ENCODE measurements around the gene RILPL2. TPM values are rescaled to one million over a fixed set of nuclear protein-coding genes. Genes with fewer than 3 reads are reported as not detected.

RILPL2 gene
- total and polyA plus RNA-seq, 9 of the 15 experiments (the other 6 are each of a cell fraction or from before 2014, with no cell fraction given), result 0.61 to 5.8 (median 4.3) TPM

DNA sequence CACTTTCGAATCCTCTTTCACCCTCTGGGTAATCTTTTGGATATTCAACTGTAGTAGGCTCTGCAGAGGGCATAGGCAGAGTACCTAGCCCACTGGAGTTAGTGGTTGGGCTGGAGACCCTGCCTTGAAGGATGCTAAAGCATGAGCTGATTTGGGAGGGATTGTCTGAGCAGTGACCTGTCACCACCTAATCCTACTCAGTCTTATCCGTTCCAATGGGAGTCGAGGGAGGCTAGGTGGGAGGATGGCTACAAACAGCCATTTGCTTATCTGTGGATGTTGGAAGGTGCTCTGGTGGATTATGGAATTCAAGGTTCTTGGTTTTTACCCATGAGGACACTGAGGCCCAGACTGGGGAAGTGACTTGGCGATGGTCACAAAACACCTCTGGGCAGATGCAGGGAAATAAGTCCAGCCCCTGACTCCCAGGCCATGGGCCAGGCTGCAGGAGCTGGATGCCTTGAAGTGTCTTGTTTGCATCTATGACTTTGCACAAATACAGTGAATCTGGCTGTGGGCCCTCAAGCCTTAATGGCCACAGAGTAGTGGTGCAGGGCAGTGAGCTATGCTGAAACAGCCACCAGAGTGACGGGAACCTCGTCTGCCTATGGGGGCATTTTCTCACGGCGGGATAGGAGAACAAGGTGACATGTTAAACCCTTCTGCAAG, 48.8 kb downstream of the RILPL2 start (continued):
- TF ChIP-seq, protein P1, sequence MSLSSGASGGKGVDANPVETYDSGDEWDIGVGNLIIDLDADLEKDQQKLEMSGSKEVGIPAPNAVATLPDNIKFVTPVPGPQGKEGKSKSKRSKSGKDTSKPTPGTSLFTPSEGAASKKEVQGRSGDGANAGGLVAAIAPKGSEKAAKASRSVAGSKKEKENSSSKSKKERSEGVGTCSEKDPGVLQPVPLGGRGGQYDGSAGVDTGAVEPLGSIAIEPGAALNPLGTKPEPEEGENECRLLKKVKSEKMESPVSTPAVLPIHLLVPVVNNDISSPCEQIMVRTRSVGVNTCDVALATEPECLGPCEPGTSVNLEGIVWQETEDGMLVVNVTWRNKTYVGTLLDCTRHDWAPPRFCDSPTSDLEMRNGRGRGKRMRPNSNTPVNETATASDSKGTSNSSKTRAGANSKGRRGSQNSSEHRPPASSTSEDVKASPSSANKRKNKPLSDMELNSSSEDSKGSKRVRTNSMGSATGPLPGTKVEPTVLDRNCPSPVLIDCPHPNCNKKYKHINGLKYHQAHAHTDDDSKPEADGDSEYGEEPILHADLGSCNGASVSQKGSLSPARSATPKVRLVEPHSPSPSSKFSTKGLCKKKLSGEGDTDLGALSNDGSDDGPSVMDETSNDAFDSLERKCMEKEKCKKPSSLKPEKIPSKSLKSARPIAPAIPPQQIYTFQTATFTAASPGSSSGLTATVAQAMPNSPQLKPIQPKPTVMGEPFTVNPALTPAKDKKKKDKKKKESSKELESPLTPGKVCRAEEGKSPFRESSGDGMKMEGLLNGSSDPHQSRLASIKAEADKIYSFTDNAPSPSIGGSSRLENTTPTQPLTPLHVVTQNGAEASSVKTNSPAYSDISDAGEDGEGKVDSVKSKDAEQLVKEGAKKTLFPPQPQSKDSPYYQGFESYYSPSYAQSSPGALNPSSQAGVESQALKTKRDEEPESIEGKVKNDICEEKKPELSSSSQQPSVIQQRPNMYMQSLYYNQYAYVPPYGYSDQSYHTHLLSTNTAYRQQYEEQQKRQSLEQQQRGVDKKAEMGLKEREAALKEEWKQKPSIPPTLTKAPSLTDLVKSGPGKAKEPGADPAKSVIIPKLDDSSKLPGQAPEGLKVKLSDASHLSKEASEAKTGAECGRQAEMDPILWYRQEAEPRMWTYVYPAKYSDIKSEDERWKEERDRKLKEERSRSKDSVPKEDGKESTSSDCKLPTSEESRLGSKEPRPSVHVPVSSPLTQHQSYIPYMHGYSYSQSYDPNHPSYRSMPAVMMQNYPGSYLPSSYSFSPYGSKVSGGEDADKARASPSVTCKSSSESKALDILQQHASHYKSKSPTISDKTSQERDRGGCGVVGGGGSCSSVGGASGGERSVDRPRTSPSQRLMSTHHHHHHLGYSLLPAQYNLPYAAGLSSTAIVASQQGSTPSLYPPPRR (CRISPR knock-in tag; IDR thresholded peaks at IDR 0.05; ENCODE audit: borderline replicate concordance), result peak; percentile 84; the same call in 1 of the 2 replicates
- TF ChIP-seq BCOR (IDR thresholded peaks at IDR 0.05), result no peak
- no peak for TF ChIP-seq CHD2 (IDR thresholded peaks at IDR 0.05; ENCODE audit: low read depth, low read length)
- no peak for TF ChIP-seq HEY1 (CRISPR knock-in tag; IDR thresholded peaks at IDR 0.05; ENCODE audit: borderline replicate concordance)
- no peak for TF ChIP-seq RBM17 (IDR thresholded peaks at IDR 0.05; ENCODE audit: borderline replicate concordance, low read depth, low read length)
- TF ChIP-seq AFF4 (CRISPR knock-in tag; IDR thresholded peaks at IDR 0.05), result no peak
- TF ChIP-seq, protein P2, sequence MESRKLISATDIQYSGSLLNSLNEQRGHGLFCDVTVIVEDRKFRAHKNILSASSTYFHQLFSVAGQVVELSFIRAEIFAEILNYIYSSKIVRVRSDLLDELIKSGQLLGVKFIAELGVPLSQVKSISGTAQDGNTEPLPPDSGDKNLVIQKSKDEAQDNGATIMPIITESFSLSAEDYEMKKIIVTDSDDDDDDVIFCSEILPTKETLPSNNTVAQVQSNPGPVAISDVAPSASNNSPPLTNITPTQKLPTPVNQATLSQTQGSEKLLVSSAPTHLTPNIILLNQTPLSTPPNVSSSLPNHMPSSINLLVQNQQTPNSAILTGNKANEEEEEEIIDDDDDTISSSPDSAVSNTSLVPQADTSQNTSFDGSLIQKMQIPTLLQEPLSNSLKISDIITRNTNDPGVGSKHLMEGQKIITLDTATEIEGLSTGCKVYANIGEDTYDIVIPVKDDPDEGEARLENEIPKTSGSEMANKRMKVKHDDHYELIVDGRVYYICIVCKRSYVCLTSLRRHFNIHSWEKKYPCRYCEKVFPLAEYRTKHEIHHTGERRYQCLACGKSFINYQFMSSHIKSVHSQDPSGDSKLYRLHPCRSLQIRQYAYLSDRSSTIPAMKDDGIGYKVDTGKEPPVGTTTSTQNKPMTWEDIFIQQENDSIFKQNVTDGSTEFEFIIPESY (CRISPR knock-in tag; IDR thresholded peaks at IDR 0.05), result no peak
- no peak for TF ChIP-seq MCM3 (IDR thresholded peaks at IDR 0.05)
- TF ChIP-seq FOXA3 (CRISPR knock-in tag; conservative IDR thresholded peaks at IDR 0.05 in 1 of 2, IDR thresholded peaks at IDR 0.05 in 1 of 2), result peak; percentile 3 to 61; a peak in 1 of 4 replicates
- TF ChIP-seq ZFP1 (CRISPR knock-in tag; IDR thresholded peaks at IDR 0.05), result no peak
- TF ChIP-seq ZBTB7A (IDR thresholded peaks at IDR 0.05; ENCODE audit: borderline replicate concordance, control insufficient read depth, low read depth, low read length), result no peak
- no peak for TF ChIP-seq MECOM (CRISPR knock-in tag; IDR thresholded peaks at IDR 0.05)
- TF ChIP-seq TRIM25 (IDR thresholded peaks at IDR 0.05; ENCODE audit: borderline replicate concordance), result no peak
- no peak; the same call in 1 of the 2 replicates for TF ChIP-seq POLR2A (conservative IDR thresholded peaks at IDR 0.05)
- TF ChIP-seq ZNF134 (CRISPR knock-in tag; conservative IDR thresholded peaks at IDR 0.05), result no peak
- no peak for TF ChIP-seq CBX5 (IDR thresholded peaks at IDR 0.05; ENCODE audit: borderline replicate concordance, low read depth)

All from K562 (cell line).